NCI-H526 (cell line): ENCODE data around the gene KHDC3L.
A peak's percentile ranks its signal among the peaks of the same experiment; 100 is the strongest.
"Not testable (repeated sequence)": the region's sequence is repeated elsewhere in the genome, so short reads cannot be mapped to it uniquely, and the experiment has no call there.

Experiments used
- DNase-seq, 2 experiments: peaks; one replicate each; lab custom pipeline; 2025; lab: John Stamatoyannopoulos, UW

The KHDC3L gene

GRCh38 chr6:73369563-73369962 lies 7.1 kb downstream of the KHDC3L start, which contains the start of gene OOEP:
Gene OOEP (minus strand): TSS chr6:73369897. CDS start chr6:73369792, 105 bp downstream.
- no peak for DNase-seq

DNA sequence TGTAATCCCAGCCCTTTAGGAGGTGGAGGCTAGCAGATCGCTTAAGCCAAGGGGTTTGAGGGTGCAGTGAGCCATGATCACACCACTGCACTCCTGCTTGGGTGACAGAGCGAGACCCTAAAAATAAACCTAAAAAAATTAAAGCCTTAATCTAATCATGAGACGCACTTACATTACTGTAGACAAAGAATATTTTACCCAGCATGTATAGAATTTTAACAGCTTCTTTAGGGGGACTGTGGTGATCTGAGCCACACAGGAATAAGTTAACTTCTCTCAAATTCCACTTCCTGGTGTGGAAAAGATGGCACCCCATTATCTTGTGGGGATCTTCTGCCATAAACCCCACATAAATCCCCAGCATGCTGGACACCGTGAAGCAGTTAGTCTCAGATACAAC lies 9.5 kb downstream of the KHDC3L start:
- no peak for DNase-seq

DNA sequence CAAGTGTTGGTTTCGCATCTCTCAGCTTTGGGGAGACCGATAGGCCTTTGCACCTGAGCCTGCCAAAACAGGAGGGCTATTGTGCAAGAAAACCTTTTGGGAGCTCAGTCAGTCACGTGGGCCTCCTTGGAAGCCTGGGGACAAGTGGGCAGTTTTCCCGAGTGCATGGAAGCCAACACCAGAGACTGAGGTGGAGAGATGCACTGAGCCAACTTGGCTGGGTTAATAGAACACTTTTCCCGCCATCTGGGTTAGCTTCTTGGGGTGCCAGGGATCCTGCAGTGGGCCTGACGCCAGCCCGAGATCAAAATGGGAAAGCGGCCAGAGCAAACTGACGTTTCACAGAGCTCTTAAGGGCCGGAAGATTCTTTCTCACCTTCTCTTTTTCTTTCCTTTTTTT lies 10.1 kb downstream of the KHDC3L start:
- no peak for DNase-seq

DNA sequence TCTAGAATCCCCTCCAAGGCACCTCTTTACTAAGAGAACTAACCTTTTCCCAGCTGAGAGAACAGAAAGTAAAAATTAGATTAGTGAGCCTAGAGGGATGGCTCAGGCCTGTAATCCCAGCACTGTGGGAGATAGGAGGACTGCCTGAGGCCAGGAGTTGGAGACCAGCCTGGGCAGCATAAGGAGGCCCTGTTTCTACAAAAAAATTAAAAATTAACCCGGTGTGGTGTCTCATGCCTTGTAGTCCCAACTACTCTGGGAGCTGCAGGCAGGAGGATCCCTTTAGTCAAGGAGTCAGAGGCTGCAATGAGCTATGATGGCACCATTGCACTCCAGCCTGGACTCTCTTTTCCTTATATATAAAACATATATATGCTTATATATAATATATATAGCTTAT lies 12.8 kb downstream of the KHDC3L start:
- DNase-seq = no peak

DNA sequence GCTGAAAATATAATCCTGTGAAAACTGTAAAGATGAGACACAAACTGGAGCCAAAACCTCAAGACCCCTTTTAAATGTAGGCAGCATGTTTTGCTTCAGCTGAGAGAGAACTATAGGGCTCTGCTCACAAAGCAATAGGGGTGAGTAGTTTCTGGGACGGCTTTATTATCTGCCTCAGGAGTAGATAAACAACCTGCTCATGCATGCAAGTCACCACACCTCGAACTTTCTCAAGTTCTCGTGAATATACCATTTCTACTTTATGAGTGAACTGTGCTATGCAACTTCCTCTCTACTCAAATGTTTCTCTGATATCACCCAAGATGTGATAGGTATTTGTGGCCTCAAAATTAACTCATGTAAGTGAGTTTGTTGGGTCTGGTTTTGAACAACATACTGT lies 14.8 kb downstream of the KHDC3L start:
- DNase-seq = no peak

- DNase-seq = not testable (repeated sequence)
Measured at GRCh38 chr6:73381531-73381930, 19.1 kb downstream of the KHDC3L start.

DNA sequence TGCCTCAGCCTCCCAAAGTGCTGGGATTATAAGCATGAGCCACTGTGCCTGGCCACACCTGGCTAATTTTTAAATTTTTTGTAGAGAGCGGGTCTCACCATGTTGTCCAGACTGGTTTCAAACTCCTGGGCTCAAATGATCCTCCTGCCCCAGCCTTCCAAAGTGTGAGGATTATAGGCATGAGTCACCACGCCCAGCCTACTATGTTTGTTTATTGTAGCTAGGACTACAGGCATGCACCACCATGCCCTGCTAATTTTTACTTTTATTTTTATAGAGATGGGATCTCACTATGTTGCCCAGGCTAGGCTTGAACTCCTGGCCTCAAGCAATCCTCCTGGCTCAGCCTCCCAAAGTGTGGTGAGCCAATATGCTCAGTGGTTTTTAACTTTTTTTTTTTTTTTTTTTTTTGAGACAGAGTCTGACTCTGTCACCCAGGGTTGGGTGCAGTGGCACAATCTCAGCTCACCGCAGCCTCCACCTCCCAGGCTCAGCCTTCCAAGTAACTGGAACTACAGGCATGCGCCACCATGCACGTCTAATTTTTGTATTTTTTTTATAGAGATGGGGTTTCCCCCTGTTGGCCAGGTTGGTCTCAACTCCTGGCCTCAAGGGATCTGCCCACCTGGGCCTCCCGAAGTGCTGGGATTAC lies 20.1 kb downstream of the KHDC3L start:
- no peak for DNase-seq

GRCh38 chr6:73388433-73388799 lies 26.0 kb downstream of the KHDC3L start:
- DNase-seq = peak in 1 of 2 experiments; percentile 26

GRCh38 chr6:73388800-73389512 lies 26.5 kb downstream of the KHDC3L start:
- peak; percentile 14 to 77 for DNase-seq

DNA sequence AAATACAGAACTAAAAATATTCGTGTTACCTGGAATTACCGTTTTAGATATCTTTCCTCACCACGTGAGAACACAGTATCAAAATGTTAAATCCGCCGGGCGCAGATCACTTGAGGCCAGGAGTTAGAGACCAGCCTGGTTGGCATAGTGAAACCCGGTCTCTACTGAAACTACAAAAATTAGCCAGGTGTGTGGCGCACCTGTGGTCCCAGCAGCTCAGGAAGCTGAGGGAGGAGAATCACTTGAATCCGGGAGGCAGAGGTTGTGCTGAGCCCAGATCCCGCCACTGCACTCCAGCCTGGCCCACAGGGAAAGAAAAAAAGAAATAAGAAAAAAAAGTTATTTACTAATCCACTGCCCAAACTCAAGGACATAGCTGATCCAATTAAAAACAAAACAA lies 27.4 kb downstream of the KHDC3L start:
- DNase-seq = peak in 1 of 2 experiments; percentile 18

- no peak for DNase-seq
Measured at GRCh38 chr6:73391675-73392074, 29.2 kb downstream of the KHDC3L start.

- DNase-seq = not testable (repeated sequence)
Measured at GRCh38 chr6:73392188-73392587, 29.7 kb downstream of the KHDC3L start.

GRCh38 chr6:73393278-73393677 lies 30.8 kb downstream of the KHDC3L start:
- DNase-seq = no peak

GRCh38 chr6:73394577-73395354 lies 32.3 kb downstream of the KHDC3L start, which contains the start of gene DDX43:
Gene DDX43 (plus strand): TSS chr6:73394828. CDS start chr6:73394906, 78 bp downstream.
- no peak for DNase-seq

GRCh38 chr6:73395875-73396274 lies 33.4 kb downstream of the KHDC3L start:
- DNase-seq = no peak

DNA sequence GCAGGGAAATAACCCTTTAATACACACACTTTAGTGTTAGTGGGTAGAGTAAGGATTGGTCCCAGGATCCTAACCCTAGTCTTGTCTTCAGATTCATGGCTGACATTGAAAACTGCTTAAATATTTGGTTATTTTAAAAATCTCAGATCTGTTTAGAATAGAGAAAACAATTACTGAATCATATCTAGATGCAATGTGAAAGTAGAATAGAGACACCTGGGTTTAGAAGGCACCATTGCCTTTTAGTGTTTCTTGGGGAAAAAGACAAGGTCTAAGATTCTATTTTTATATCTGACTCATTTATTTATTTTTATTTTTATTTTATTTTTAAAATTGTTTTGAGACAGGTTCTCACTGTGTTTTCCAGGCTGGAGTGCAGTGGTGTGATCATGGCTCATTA lies 38.2 kb downstream of the KHDC3L start:
- no peak for DNase-seq

- no peak for DNase-seq
Measured at GRCh38 chr6:73409395-73409794, 46.9 kb downstream of the KHDC3L start.

- DNase-seq = no peak
Measured at GRCh38 chr6:73413102-73413501, 50.6 kb downstream of the KHDC3L start.
